Choroid plexus epithelial cell (primary cell): ENCODE data around the gene SAFB.
A peak's percentile ranks its signal among the peaks of the same experiment; 100 is the strongest.

Source experiments
- DNase-seq: peaks from one replicate; pipeline ENCODE4 v3.0.0-alpha.2; 2010; ENCODE audit warnings: low read depth
- H3K4me3 ChIP-seq: 2 replicates; pipeline ENCODE4 v1.5.1; 2011; ENCODE audit warnings: low read depth, mild to moderate bottlenecking, control low read depth, low read length, moderate library complexity
- CTCF ChIP-seq: conservative IDR thresholded peaks from 2 replicates; pipeline ENCODE4 v1.5.1; 2011; ENCODE audit warnings: low read depth, mild to moderate bottlenecking, control low read depth, inconsistent platforms, low read length, moderate library complexity

Gene SAFB

DNA sequence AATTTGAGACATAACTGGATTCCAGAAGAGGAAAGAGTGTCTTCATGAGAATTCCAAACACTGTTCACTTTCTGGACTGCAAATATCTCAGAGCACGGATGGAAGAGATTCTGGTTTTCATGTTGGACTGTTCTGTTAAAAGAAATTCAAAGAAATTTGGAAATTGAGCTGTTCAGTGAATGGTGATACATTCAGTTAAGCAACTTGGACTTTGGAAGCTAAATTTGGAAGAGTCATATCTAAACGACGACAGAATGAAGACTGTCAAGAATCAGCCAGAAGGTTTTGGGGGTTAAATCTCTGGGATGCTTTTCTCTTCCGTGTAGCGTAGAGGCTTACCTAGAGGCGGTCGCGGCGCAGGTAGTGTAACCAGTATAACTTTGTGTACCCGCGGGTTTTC, 25.6 kb downstream of the SAFB start:
- no peak for TF ChIP-seq CTCF
- no peak for DNase-seq
- no peak overlapping the region for H3K4me3 ChIP-seq

GRCh38 chr19:5651361-5651760, 28.5 kb downstream of the SAFB start:
- no peak overlapping the region for H3K4me3 ChIP-seq
- no peak for DNase-seq
- TF ChIP-seq CTCF, result peak; percentile 11

- H3K4me3 ChIP-seq, result no peak overlapping the region
- TF ChIP-seq CTCF, result no peak
- DNase-seq, result no peak
Measured at GRCh38 chr19:5652261-5652660, 29.4 kb downstream of the SAFB start.

- TF ChIP-seq CTCF, result no peak
- no peak overlapping the region for H3K4me3 ChIP-seq
Measured at GRCh38 chr19:5654931-5655330, 32.0 kb downstream of the SAFB start.

GRCh38 chr19:5655412-5655811, 32.5 kb downstream of the SAFB start:
- TF ChIP-seq CTCF, result no peak
- no peak for DNase-seq
- H3K4me3 ChIP-seq, result no peak overlapping the region

More at GRCh38 chr19:5654931-5655330, 32.0 kb downstream of the SAFB start:
- no peak for DNase-seq

- TF ChIP-seq CTCF, result no peak
- no peak for DNase-seq
- no peak overlapping the region for H3K4me3 ChIP-seq
Measured at GRCh38 chr19:5661483-5661882, 38.6 kb downstream of the SAFB start.

DNA sequence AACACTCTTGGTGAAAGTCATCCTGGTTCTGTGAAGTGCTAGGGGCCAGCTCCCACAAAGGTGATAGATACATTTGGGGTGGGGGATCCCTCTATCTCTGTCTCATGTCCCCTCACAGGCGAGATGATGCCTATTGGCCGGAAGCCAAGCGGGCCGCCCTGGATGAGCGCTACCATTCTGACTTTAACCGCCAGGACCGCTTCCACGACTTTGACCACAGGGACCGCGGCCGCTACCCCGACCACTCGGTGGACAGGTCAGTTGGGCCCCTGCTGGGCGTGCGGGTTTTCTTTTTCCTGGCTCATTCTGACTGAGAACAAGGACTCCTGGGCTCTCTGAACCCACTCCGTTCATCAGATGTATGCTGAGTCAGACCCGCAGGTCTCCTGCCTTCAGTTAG, 41.0 kb downstream of the SAFB start:
- H3K4me3 ChIP-seq, result no peak overlapping the region
- TF ChIP-seq CTCF, result no peak
- no peak for DNase-seq
